GM21529 (cell line): ENCODE data around the gene TCF7.

Source experiments
- ATAC-seq: cut with Tn5 transposase; IDR thresholded peaks from one replicate; pipeline ENCODE4 v1.9.1; 2021; ENCODE audit not compliant: unreplicated experiment

The TCF7 gene

DNA sequence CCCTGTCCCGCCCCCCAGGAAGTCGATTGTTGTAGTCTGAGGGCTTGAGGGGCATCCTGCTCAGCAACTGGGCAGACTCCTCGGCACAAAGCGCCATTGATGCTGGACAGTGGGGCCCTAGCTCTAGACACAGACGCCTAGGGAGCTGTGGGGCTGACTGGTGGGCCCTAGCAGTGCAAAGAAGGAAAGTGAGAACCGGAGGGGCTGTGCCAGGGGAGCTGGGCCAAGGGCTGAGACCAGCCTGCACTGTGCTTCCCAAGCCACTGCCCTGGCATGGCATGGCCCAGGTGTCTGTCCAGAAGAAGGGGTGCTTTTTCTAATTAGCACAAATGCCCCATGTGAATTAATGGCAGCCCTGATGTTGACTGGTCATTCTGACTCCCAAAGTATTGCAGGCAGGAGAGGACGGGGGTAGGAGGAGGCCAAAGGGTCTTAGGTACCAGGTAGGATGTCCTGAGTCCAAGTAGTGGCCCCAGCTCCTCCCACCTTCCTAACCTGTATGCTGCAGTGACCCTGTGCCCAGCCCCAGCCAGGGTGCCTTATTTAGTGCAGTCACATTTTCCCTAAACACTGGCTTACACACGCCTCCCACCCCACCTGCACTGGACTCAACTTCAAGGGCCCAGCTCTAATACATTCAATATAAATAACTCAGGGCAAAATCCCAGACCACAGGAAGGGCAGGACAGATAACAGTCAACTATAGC is 15.9 kb downstream of the TCF7 start:
- no peak for ATAC-seq

DNA sequence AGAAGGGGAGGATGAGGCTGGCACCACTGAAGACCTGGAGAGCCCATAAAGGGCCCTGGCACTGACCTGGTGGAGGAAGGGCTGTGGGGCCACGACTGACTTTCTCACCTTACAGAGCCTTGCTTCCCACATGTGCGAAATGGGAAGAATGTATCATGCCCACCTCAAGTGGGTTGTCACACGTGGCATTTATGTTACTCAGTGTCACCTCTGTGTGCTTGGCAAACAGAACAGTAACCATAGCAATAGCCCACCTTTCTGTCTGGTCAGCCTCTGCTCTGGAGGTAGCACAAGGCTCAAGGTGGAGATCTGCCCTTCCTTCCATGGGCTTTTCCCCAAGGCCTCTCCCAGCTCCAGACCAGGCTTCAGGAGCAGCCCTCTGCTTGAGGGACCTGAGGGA is 16.7 kb downstream of the TCF7 start:
- no peak for ATAC-seq

DNA sequence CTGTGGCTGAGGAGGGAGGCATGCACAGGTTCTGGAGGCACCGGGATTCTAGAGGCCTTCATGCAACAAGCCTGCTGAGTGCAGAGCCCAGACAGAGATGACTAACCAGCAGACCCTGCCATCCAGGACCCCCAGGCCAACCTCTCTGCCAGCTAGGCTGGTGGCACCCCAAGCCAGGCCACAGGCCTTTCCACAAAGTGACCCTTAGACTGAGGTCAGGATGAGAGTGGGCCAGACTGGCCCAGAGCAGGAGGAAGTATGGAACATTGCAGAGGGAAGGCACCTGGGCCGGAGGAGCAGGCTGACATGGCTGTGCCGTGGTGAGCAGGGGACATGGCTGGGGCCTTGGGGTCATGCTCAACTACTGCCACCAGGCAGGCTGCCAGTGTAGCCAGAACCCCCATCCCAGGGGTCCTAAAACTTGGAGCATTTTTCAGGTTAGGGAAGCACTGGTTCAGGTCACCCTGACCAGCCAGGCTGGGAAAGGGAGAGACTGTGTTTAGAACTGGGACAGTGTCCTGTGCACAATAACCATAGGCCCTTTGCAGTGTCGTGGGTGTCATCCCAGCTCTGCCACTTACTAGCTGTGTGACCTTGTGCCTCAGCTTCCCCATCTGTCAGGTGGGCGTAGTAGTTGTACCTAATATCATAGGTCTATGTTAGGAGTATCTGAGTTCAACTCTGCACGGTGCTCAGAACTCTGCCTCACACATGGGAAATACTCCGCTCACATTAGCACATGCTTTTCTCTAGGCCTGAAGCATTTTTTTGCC is 17.3 kb downstream of the TCF7 start:
- no peak for ATAC-seq

DNA sequence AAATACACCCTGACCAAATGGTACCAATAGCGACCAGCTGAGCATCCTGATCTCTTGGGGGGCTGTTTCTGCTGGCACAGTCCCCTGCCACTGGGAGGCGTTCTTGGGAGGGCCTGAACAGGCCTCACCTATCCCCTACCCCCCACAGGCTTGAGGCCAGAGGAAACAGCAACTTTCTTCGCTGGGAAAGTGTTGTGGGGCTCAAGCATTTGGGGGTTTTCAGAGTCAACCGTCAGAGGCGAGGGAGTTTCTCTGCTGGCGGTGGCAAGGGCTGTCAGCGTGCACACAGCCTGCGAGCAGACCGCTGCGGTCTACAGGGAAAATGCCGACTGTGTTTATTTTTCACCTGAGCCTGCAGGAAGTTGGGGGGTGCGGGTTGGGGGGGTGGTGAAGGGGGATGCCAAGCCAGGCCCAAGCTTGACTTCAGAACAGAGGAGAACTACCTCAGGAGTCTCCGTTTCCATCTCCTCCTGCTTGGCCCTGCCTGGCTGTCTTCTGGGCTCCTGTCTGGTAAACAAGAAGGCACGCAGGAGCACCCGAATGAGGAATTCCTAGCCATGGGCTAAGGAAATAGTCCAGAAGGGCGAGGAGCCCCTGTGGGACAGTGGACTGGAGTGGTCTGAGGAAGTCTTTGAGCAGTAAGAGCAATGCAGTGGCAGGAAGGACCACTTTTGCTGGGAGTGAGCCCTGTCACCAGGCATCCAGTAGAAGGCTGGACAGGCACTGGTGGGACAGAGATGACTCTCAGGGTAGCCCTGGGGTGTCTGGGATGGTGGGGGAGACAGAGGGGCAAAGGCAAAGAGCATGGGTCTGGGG is 18.1 kb downstream of the TCF7 start:
- ATAC-seq = peak; percentile 76

DNA sequence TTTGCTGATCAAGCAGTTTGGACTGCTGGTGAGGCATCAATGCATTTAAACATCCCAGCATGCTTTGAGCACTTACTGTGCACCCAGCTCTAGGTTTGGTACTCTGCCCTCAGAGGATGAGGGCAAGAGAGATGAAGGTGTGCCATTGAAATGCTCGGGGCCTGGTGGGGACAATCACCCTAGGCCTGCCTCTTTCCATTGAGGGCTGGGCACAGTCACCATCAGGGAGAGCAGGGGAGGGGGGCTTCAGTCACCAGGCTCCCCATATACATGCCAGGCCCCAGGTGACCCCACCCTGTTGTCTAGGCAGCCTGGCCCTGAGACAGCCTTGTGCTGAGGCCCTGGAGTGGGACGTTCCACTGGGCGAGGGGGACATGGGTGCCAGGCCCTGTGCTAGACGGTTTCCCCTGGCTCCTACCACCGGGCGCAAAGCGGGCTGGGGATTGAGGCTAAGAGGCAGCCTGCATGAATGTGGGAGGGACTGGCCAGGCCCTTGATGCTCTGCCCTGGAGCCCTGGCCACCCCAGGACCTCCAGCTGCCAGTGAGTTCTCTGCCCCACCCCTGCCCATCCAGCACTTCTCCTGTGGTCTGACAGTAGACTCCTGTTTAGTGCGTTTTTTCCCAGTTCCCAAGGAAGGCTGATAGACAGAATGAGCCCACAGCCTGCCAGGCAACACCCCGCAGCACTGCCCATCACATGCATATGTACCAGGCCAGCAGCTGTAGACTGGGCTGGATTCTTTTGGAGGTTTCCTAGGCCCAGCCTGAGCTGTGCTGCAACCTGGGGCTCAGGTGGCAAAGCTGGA is 18.9 kb downstream of the TCF7 start:
- no peak for ATAC-seq

DNA sequence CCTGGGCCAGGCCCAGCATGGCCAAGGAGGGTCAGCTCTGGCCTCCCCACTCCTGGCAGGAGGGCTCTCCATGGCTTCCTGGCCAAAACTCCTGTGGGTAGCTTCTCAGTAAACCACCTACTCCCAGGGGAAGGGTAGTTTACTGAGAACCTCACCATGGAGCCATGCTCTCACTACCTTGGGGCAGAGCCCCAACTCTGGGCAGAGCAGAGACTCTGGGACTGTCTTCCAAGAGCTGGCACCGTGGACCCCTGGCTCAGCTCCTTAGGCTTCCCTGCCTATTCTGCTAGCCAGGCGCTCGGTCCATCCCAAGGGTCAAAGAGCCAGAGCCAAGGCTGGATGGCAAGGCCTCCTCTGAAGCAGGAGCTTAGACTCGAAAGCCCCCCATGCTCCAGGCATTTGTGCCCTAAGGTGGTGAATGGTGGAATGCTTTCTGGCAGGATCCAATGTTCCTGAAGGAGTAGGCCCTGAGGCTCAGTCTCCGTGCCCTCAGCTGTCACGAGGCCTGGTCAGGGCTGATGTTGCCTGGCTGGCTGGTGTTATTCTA is 19.6 kb downstream of the TCF7 start:
- no peak for ATAC-seq

DNA sequence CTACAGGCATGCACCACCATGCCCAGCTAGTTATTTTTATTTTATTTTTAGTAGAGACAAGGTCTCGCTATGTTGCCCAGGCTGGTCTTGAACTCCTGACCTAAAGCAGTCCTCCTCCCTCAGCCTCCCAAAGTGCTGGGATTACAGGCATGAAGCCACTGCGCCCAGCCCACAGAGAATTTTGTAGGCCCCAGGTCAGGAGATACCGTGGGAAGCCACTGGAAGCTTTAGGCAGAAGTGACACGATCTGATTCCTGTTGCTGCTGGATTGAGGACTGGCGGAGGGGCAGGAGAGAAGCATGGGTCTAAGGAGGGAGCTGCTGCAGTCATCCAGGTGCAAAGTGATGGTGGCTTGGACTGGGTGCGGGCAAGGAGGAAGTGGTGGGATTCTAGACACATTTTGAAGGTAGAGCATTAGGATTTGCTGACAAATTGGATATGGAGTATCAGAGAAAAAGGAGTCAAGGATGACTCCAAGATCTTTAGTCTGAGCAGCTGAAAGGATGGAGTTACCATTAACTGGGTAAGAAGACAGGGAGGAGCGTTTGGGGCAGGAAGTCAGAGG is 20.7 kb downstream of the TCF7 start:
- no peak for ATAC-seq

DNA sequence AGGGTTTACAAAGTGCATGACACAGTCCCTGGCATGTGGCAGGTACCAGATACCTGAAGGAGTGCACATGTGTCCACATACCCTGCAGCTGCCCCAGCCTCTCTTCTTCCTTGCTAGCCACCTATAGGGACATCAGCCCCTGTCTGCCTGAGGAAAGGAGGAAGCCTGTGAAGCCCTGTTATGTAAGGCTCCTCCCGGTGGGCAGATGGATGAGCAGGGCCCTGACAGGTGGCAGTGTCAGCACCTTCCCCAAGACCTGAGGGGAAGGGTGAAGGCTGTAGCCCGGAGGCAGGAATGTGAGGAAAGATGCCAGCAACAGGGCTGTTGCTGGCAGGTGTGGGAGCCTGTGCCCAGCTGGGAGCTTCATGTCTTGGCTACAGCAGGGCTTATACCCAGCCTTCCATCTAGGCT is 21.7 kb downstream of the TCF7 start:
- ATAC-seq = no peak

DNA sequence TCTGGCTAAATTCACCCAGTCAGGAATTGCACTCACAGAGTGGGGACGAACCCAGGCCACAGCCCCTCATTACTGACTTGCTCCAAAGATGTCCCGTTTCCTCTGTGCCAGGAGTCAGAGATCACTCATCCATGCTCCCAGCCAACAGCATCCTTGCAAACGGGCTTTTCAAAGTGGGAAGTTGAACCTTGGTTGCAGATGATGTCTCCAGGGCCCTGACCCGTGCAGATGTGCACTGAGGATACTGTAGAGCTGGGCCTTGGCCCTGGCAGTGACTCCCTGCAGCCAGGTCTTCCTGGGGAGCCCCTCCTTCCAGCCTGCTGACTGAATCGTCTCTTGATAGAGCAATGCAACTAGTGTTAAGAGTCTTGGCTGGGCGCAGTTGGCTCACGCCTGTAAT is 22.3 kb downstream of the TCF7 start:
- ATAC-seq = no peak

DNA sequence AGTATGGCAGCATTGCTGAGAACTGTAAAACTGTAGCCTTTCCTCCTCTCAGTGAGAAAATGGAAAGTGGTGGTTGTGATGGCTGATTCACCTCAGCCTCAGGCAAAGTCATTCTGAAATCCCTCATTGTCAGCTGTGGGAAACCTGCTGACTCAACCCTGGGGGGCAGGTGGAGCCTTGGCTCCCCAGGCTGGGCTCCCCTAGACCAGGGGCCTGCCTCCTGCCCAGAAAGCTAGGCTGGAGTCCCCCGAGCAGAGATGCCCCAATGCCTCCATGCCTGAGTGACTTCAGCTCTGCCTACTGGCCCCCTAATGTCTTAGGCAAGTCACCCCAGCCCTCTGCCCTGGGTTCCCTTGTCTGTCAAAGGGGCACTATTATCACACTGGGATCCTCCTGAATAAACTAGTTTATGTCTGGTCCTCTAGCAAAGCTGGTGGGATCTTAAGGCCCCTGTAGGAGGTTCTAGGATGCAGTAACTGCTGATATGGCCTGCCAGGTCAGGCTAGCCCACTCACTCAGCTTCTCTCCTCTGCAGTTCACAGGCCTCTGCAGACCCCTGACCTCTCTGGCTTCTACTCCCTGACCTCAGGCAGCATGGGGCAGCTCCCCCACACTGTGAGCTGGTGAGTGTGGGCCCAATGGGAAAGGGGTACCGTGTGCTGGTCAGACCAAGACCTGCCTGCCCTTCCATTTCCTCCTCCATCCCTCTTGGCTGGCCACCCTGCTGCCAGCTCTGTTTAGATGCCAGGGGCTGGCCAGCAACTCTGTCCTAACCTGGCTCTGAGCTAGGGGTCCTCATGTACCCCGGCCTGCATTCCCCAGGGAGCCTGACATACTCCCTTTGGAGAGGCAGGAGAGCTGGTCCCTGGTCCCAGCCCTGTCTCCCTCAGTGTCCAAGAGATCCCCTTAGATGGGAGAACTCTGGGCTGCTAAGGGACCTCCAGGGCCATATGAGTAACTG is 24.2 kb downstream of the TCF7 start:
- peak; percentile 77 for ATAC-seq

DNA sequence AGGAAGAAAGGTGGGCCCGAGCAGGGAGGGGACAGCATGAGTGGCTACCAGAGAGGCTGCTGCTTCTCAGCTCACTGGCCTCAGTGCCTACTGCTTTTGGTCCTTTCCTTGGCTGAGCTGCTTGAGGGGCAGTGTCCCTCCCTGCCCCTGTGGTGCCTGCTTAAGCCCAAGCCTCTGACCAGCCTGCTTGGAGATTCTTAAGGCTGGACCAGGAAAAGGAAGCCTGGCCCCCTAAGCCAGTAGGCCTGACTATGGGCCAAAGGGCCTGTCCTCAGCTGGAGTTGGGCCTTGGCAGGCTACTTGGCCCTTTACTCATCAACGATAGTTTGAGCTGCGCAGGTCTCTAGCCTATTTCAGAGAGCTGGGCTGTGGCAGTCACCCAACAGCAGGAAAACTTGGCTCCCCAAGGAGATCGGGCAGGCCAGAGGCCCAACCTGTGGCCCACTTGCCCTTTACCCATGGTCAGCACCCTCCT is 24.9 kb downstream of the TCF7 start:
- no peak for ATAC-seq

DNA sequence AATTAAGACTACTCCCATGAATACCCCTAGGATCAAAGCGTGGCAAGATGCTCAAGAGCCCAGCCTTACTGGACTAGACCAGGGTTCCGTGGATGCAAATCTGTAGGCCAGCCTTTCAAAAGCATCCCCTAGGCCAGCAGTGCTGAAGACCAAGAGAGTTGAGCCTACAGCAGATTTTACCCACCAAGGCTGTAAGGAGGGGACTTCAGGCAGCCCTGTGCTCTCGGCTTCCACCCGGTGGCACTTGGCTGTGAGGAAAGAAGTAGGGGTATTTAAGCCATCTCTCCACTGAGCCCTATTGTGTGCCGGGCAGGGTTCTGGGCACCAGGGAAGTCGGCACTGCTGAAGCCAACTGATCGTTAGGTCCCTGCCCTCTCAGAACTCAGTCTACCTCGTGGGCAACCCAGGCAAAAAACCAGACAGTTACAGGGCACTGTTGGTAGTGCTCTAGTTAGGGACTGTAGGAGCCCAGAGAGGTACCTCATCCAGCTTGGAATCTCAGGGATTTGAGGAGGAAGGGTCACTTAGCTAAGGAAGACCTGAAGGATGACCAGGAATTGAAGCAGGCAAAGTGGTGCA is 25.5 kb downstream of the TCF7 start:
- no peak for ATAC-seq

DNA sequence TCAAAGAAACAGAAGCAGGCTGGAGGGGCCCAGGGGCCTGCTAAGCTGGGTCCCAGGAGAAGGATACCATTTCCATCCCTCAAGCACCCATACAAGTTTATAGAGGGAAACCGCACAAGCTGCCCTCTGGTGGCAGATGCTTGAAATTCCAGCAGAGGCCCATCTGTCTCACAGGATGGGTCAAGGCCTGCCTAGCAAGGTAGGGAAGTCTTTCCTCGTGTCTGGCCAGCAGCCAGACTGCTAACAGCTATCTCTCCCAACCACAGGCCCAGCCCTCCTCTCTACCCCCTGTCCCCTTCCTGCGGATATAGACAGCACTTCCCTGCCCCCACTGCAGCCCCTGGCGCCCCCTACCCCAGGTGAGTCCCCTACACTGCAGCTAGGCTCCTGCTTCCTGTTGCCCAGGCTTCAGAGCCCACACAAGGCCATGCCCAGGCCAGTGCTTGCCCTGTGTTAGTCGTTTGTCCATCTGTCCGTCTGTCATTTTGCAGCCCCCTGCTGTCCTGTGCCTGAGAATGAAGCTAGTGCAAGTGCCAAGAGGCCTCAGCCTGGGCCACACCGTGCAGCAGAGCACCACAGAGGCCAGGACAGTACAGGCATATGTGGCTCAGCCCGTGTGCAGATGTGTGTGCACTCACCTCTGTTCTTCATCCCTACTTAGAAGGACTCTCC is 26.2 kb downstream of the TCF7 start:
- ATAC-seq = peak; percentile 52

DNA sequence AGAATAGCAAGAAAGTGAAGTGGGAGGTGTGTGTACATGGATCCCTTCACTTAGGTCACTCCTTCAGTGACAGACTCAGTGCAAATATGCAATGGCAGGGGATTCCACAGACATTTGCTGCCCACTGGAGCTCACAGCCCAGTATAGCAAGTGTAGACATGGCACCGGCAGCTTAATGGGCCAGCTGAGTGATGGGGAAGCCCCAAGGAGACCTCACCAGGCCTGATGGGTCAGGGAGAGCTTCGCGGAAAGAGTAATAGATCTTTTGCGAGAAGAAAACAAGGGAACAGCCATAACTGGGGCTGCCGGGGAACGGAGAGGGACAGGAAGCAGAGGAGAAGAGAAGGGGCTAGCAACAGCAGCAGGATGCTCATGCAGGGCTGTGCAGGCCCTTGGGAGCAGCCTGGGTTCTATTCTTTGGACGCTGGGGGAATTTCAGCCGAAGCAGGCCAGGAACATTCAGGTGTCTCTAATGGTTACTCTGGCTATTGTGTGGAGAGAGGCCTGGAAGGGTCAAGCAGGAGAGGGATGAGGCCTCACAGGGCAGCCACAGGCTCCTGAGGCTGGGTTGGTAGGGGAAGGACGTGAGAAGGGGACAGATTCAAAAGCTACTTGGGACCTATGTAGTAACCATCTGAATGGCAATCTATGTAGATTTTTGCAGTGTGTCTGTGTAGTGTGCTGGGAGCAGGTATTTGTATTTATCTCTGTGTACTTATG is 27.0 kb downstream of the TCF7 start:
- no peak for ATAC-seq

DNA sequence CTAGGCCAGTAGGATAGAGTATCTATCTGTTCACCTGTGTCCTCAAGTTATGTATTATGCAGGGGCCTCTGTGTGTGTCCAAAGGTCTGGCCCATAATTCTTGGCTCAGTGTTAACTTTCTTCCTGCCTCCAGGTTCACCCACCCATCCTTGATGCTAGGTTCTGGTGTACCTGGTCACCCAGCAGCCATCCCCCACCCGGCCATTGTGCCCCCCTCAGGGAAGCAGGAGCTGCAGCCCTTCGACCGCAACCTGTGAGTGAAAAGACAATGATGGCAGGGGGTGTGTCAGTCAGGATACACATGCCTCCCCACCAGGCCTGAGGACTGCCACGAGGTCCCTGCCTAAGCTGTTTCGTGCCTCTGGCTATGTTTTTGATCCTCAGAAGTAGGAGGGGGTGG is 27.6 kb downstream of the TCF7 start:
- no peak for ATAC-seq

DNA sequence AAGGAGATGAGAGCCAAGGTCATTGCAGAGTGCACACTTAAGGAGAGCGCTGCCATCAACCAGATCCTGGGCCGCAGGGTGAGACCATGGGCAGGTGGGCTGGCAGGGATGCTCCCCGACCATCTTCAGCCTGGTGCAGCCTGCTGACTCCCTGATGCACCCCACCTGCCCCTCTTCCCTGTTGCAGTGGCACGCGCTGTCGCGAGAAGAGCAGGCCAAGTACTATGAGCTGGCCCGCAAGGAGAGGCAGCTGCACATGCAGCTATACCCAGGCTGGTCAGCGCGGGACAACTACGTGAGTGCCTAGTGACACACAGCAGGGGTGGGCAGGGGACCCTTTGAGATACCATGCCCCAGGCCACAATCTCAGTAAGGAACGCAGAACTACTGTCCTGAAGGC is 28.3 kb downstream of the TCF7 start:
- no peak for ATAC-seq

DNA sequence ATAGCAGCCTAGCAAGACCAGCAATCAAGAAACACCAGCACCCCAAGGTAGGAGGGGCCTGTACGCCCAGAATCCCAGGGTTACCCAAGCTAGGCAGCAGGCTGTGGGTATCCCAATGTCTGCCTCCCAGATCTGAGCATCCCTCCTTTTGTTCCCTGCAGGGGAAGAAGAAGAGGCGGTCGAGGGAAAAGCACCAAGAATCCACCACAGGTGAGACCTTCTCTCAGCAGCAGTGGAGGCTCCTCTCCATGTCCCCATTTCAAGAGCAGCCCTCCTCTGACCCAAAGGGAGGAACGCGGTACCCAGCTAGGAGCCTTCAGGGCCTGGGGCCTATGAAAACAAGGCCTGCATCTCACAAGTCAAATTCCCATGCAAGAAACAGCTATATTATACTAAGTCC is 28.9 kb downstream of the TCF7 start:
- no peak for ATAC-seq
